Neuronal stem cell (in vitro differentiated cells): Measurements from ENCODE around the gene FALEC. TPM values are rescaled to one million over a fixed set of nuclear protein-coding genes. Genes with fewer than 3 reads are reported as not detected.

Source experiments
- DNase-seq: peaks from one replicate; pipeline ENCODE4 v3.0.0-alpha.2; 2013; ENCODE audit warnings: low spot score
- H2AFZ ChIP-seq: one replicate; pipeline ENCODE4 v1.6.1; 2013; ENCODE audit warnings: mild to moderate bottlenecking, low read length, inconsistent platforms
- H2AK5ac ChIP-seq: 2 replicates; pipeline ENCODE4 v1.6.1; 2013; ENCODE audit warnings: low read depth, mild to moderate bottlenecking, inconsistent platforms, low read length, moderate library complexity, mixed read lengths
- H2BK120ac ChIP-seq: 2 replicates; pipeline ENCODE4 v1.6.1; 2013; ENCODE audit warnings: low read depth, mild to moderate bottlenecking, inconsistent platforms, low read length, moderate library complexity, mixed read lengths
- H2BK12ac ChIP-seq: one replicate; pipeline ENCODE4 v1.6.1; 2013; ENCODE audit warnings: low read length, inconsistent platforms
- H2BK15ac ChIP-seq: 2 replicates; pipeline ENCODE4 v1.6.1; 2013; ENCODE audit warnings: mild to moderate bottlenecking, low read length, inconsistent platforms, mixed read lengths
- H2BK5ac ChIP-seq: one replicate; pipeline ENCODE4 v1.6.1; 2013; ENCODE audit warnings: inconsistent platforms, mild to moderate bottlenecking, low read length, moderate library complexity
- H3K14ac ChIP-seq: one replicate; pipeline ENCODE4 v1.6.1; 2013; ENCODE audit warnings: low read length, inconsistent platforms
- H3K18ac ChIP-seq: 2 replicates; pipeline ENCODE4 v1.6.1; 2013; ENCODE audit warnings: low read length, inconsistent platforms
- H3K23ac ChIP-seq: 2 replicates; pipeline ENCODE4 v1.6.1; 2013; ENCODE audit warnings: low read depth, mild to moderate bottlenecking, mixed read lengths, low read length, inconsistent platforms; ENCODE audit not compliant: poor library complexity
- H3K27ac ChIP-seq: replicated peaks from 3 replicates; pipeline ENCODE4 v1.5.1; 2013; ENCODE audit warnings: low read length, inconsistent platforms
- H3K27me3 ChIP-seq, 3 experiments: 2 replicates each; pipeline ENCODE4 v1.6.1; 2013; ENCODE audit warnings: low read length in 3 of 3, mild to moderate bottlenecking in 2 of 3, inconsistent platforms in 1 of 3, low read depth in 1 of 3, mixed read lengths in 1 of 3, moderate library complexity in 1 of 3; ENCODE audit not compliant: control insufficient read depth in 3 of 3, insufficient read depth in 3 of 3
- H3K36me3 ChIP-seq, 2 donors: replicated peaks in 1 of 2; 2 replicates each; pipeline ENCODE4 v1.6.1; 2013; ENCODE audit warnings: low read length in 2 of 2; ENCODE audit not compliant: control insufficient read depth in 2 of 2, insufficient read depth in 2 of 2
- H3K4ac ChIP-seq: 2 replicates; pipeline ENCODE4 v1.6.1; 2013; ENCODE audit warnings: inconsistent platforms, mild to moderate bottlenecking, low read length, moderate library complexity
- H3K4me1 ChIP-seq, 2 donors: 1 replicate in 1 of 2; 2 replicates in 1 of 2; pipeline ENCODE4 v1.6.1; 2013; ENCODE audit warnings: low read length in 2 of 2, low read depth in 1 of 2; ENCODE audit not compliant: control insufficient read depth in 2 of 2, insufficient read depth in 1 of 2
- H3K4me2 ChIP-seq: one replicate; pipeline ENCODE4 v1.6.1; 2013; ENCODE audit warnings: mild to moderate bottlenecking, low read length, inconsistent platforms; ENCODE audit not compliant: insufficient read depth, poor library complexity, severe bottlenecking
- H3K4me3 ChIP-seq, 2 donors: 2 replicates each; pipeline ENCODE4 v1.5.1; 2013; ENCODE audit warnings: low read length in 2 of 2, mild to moderate bottlenecking in 2 of 2, inconsistent platforms in 1 of 2, moderate library complexity in 1 of 2
- H3K79me1 ChIP-seq: one replicate; pipeline ENCODE4 v1.6.1; 2013; ENCODE audit warnings: low read depth, mild to moderate bottlenecking, inconsistent platforms, low read length, moderate library complexity
- H3K9ac ChIP-seq: one replicate; pipeline ENCODE4 v1.6.1; 2013; ENCODE audit warnings: mild to moderate bottlenecking, low read depth, low read length, inconsistent platforms; ENCODE audit not compliant: poor library complexity
- H3K9me3 ChIP-seq, 2 donors: replicated peaks in 1 of 2; 2 replicates each; pipeline versions ENCODE3 to v1.6.1; 2013; ENCODE audit warnings: low read length in 2 of 2, mild to moderate bottlenecking in 2 of 2, inconsistent platforms in 1 of 2, low read depth in 1 of 2, mixed read lengths in 1 of 2, moderate library complexity in 1 of 2; ENCODE audit not compliant: control insufficient read depth in 2 of 2, insufficient read depth in 1 of 2
- H4K8ac ChIP-seq: one replicate; pipeline ENCODE4 v1.6.1; 2013; ENCODE audit warnings: low read depth, mild to moderate bottlenecking, inconsistent platforms, low read length, moderate library complexity
- H4K91ac ChIP-seq: one replicate; pipeline ENCODE4 v1.6.1; 2013; ENCODE audit warnings: low read length, low read depth, mild to moderate bottlenecking, inconsistent platforms; ENCODE audit not compliant: poor library complexity
- WGBS, 2 donors: extraction: QIAGEN DNeasy Blood & Tissue Kit; methylation state at CpG; one replicate each; pipeline ENCODE4 v1.1.7; 2013; ENCODE audit warnings: missing lambda C conversion rate in 2 of 2, mixed read lengths in 1 of 2; ENCODE audit not compliant: insufficient read length in 2 of 2, insufficient replicate concordance in 1 of 2; ENCODE audit errors: extremely low coverage in 2 of 2; 5-methylcytosine and 5-hydroxymethylcytosine counted together
- polyA plus RNA-seq, 2 experiments: library from polyadenylated mRNA; stranded (reverse); fragments of 200-250 nt; gene quantifications; one replicate each; pipeline ENCODE4 v1.2.3, GENCODE V29; 2013

FALEC gene
- 0.67 TPM for polyA plus RNA-seq (2013, experiment 1 of 2)
- 1.1 TPM for polyA plus RNA-seq (2013, experiment 2 of 2)

- WGBS, 2 donors: no CpG with 5 or more reads among the region's 54 CpGs
- H3K4ac ChIP-seq: no peak within 1 kb of the TSS
- H2AFZ ChIP-seq: peak within 1 kb of the TSS; percentile 98
- H3K4me2 ChIP-seq: peak within 1 kb of the TSS; percentile 91
- H3K23ac ChIP-seq: peak within 1 kb of the TSS; percentile 16
- H3K27me3 ChIP-seq: no peaks in the 10 kb centered on the region
- H2BK5ac ChIP-seq: peak within 1 kb of the TSS; percentile 35
- no peak within 1 kb of the TSS for H4K91ac ChIP-seq
- H3K9me3 ChIP-seq: no peaks in the 10 kb centered on the region
- peak within 1 kb of the TSS; percentile 99 for H3K18ac ChIP-seq
- no peak within 1 kb of the TSS for H2BK120ac ChIP-seq
- peak within 1 kb of the TSS; percentile 59 for H3K27ac ChIP-seq
- H2BK12ac ChIP-seq: peak within 1 kb of the TSS; percentile 18
- H3K4me3 ChIP-seq: peak within 1 kb of the TSS; percentile 82 to 86
- H3K14ac ChIP-seq: no peak within 1 kb of the TSS
- H3K36me3 ChIP-seq: peaks cover 5 to 12% of the 10 kb centered on the region in 2 donors
- H3K4me1 ChIP-seq: peaks cover 2 to 5% of the 10 kb centered on the region in 2 donors
- H3K79me1 ChIP-seq: no peaks in the 10 kb centered on the region
- peak within 1 kb of the TSS; percentile 18 for H2BK15ac ChIP-seq
- no peak within 1 kb of the TSS for H2AK5ac ChIP-seq
- no peak within 1 kb of the TSS for H4K8ac ChIP-seq
- peak; percentile 97 for DNase-seq
- peak within 1 kb of the TSS; percentile 88 for H3K9ac ChIP-seq
Observed at GRCh38 chr1:150515328-150516049, at the start of gene FALEC. FALEC (plus strand) TSS chr1:150515752.

GRCh38 chr1:150466964-150467363 lies 48.6 kb upstream of the FALEC start:
- no peak overlapping the region for H3K9ac ChIP-seq
- H3K4me2 ChIP-seq: no peak overlapping the region
- H3K27me3 ChIP-seq: no peaks in the 10 kb centered on the region
- no peak overlapping the region for H2AFZ ChIP-seq
- no peak for DNase-seq
- no peak overlapping the region for H3K14ac ChIP-seq
- no peak overlapping the region for H3K27ac ChIP-seq
- no peak overlapping the region for H2BK5ac ChIP-seq
- peaks cover 25 to 93% of the 10 kb centered on the region in 2 donors for H3K36me3 ChIP-seq
- H3K18ac ChIP-seq: no peak overlapping the region
- H3K23ac ChIP-seq: no peak overlapping the region
- H3K79me1 ChIP-seq: peaks cover 6% of the 10 kb centered on the region
- no peak overlapping the region for H3K4ac ChIP-seq
- H2AK5ac ChIP-seq: no peak overlapping the region
- no peaks in the 10 kb centered on the region for H3K9me3 ChIP-seq
- no peak overlapping the region for H3K4me3 ChIP-seq
- no peak overlapping the region for H2BK120ac ChIP-seq
- H2BK12ac ChIP-seq: no peak overlapping the region
- no peak overlapping the region for H4K8ac ChIP-seq
- no peak overlapping the region for H4K91ac ChIP-seq
- no peak overlapping the region for H2BK15ac ChIP-seq
- no peaks in the 10 kb centered on the region for H3K4me1 ChIP-seq

GRCh38 chr1:150469291-150469690 lies 46.3 kb upstream of the FALEC start:
- peaks cover 30 to 95% of the 10 kb centered on the region in 2 donors for H3K36me3 ChIP-seq
- peaks cover 0 to 6% of the 10 kb centered on the region in 2 donors for H3K4me1 ChIP-seq
- no peak overlapping the region for H3K4me3 ChIP-seq
- peaks cover 11% of the 10 kb centered on the region for H3K79me1 ChIP-seq
- H2BK15ac ChIP-seq: no peak overlapping the region
- H2BK120ac ChIP-seq: no peak overlapping the region
- H3K9ac ChIP-seq: no peak overlapping the region
- H3K4ac ChIP-seq: no peak overlapping the region
- no peaks in the 10 kb centered on the region for H3K27me3 ChIP-seq
- no CpG with 5 or more reads among the region's 1 CpG for WGBS, 2 donors
- H2BK12ac ChIP-seq: no peak overlapping the region
- H3K23ac ChIP-seq: no peak overlapping the region
- H2BK5ac ChIP-seq: no peak overlapping the region
- no peak overlapping the region for H2AK5ac ChIP-seq
- no peak overlapping the region for H3K27ac ChIP-seq
- H2AFZ ChIP-seq: no peak overlapping the region
- no peaks in the 10 kb centered on the region for H3K9me3 ChIP-seq
- H3K18ac ChIP-seq: no peak overlapping the region
- H3K4me2 ChIP-seq: no peak overlapping the region
- H4K91ac ChIP-seq: no peak overlapping the region
- no peak for DNase-seq
- no peak overlapping the region for H3K14ac ChIP-seq
- no peak overlapping the region for H4K8ac ChIP-seq

GRCh38 chr1:150472601-150473200 lies 42.9 kb upstream of the FALEC start:
- Histone ChIP-seq H3K36me3 (peaks cover 27 to 62% of the 10 kb centered on the region in 2 donors), H2BK12ac (no peak overlapping the region), H3K4me3 (peak overlapping the region in 1 of 2 donors; percentile 60), H4K91ac (no peak overlapping the region), H4K8ac (no peak overlapping the region), H2BK15ac (no peak overlapping the region), H2AFZ (no peak overlapping the region), H3K9me3 (no peaks in the 10 kb centered on the region), H3K27ac (peak overlapping the region; percentile 9), H3K14ac (no peak overlapping the region), H3K4me1 (peaks cover 0 to 6% of the 10 kb centered on the region in 2 donors), H3K4me2 (no peak overlapping the region), H2AK5ac (no peak overlapping the region), H3K4ac (no peak overlapping the region), H3K9ac (peak overlapping the region; percentile 15), H3K18ac (peak overlapping the region; percentile 35), H2BK5ac (no peak overlapping the region), H3K27me3 (peaks cover 0 to 2% (median 0%) of the 10 kb centered on the region in 3 experiments), H3K79me1 (peaks cover 11% of the 10 kb centered on the region), H3K23ac (no peak overlapping the region), H2BK120ac (peak overlapping the region; percentile 89)
- no CpG with 5 or more reads among the region's 10 CpGs for WGBS, 2 donors
- DNase-seq: no peak
